Mesendoderm (in vitro differentiated cells): ENCODE results near the gene ZNF428. TPM values are rescaled to one million over a fixed set of nuclear protein-coding genes. Genes with fewer than 3 reads are reported as not detected.
A peak's percentile ranks its signal among the peaks of the same experiment; 100 is the strongest.

Experiments
- DNase-seq: peaks from one replicate; pipeline ENCODE4 v3.0.0; 2013
- H2AK5ac ChIP-seq: 2 replicates; pipeline ENCODE4 v1.6.1; 2013; ENCODE audit warnings: low read length, inconsistent platforms
- H2BK120ac ChIP-seq: 2 replicates; pipeline ENCODE4 v1.6.1; 2013; ENCODE audit warnings: low read depth, mild to moderate bottlenecking, low read length, moderate library complexity, mixed read lengths
- H2BK15ac ChIP-seq: replicated peaks from 2 replicates; pipeline ENCODE4 v1.6.1; 2013; ENCODE audit warnings: low read depth, mild to moderate bottlenecking, moderate library complexity
- H2BK5ac ChIP-seq: 2 replicates; pipeline ENCODE4 v1.6.1; 2013; ENCODE audit warnings: low read length, inconsistent platforms
- H3K18ac ChIP-seq: 2 replicates; pipeline ENCODE4 v1.6.1; 2013; ENCODE audit warnings: mild to moderate bottlenecking, low read length, mixed read lengths
- H3K23ac ChIP-seq: one replicate; pipeline ENCODE4 v1.6.1; 2013; ENCODE audit warnings: low read length
- H3K27ac ChIP-seq: 2 replicates; pipeline ENCODE4 v1.5.1; 2013; ENCODE audit warnings: low read depth, mild to moderate bottlenecking, inconsistent platforms, low read length, moderate library complexity
- H3K27me3 ChIP-seq: 2 replicates; pipeline ENCODE4 v1.6.1; 2013; ENCODE audit warnings: low read length, control low read depth, mild to moderate bottlenecking, inconsistent platforms; ENCODE audit not compliant: insufficient read depth, poor library complexity
- H3K36me3 ChIP-seq: 2 replicates; pipeline ENCODE4 v1.6.1; 2013; ENCODE audit warnings: low read length, inconsistent platforms; ENCODE audit not compliant: control insufficient read depth, insufficient read depth
- H3K4ac ChIP-seq: one replicate; pipeline ENCODE4 v1.6.1; 2013; ENCODE audit warnings: low read depth, mild to moderate bottlenecking, low read length, moderate library complexity
- H3K4me1 ChIP-seq: 2 replicates; pipeline ENCODE4 v1.6.1; 2013; ENCODE audit warnings: low read depth, low read length, inconsistent platforms; ENCODE audit not compliant: control insufficient read depth
- H3K4me2 ChIP-seq: 2 replicates; pipeline ENCODE4 v1.6.1; 2013; ENCODE audit warnings: low read length
- H3K4me3 ChIP-seq: 2 replicates; pipeline ENCODE4 v1.5.1; 2013; ENCODE audit warnings: mild to moderate bottlenecking, low read length
- H3K56ac ChIP-seq: one replicate; pipeline ENCODE4 v1.6.1; 2013; ENCODE audit warnings: low read length
- H3K79me1 ChIP-seq: 2 replicates; pipeline ENCODE4 v1.6.1; 2013; ENCODE audit warnings: low read length, inconsistent platforms
- H3K79me2 ChIP-seq: 2 replicates; pipeline ENCODE4 v1.6.1; 2013; ENCODE audit warnings: mild to moderate bottlenecking, low read length; ENCODE audit not compliant: control insufficient read depth, insufficient read depth
- H3K9ac ChIP-seq: 2 replicates; pipeline ENCODE4 v1.6.1; 2013; ENCODE audit warnings: low read length, inconsistent platforms
- H4K5ac ChIP-seq: one replicate; pipeline ENCODE4 v1.6.1; 2013; ENCODE audit warnings: low read length
- H4K8ac ChIP-seq: one replicate; pipeline ENCODE4 v1.6.1; 2013; ENCODE audit warnings: low read depth, mild to moderate bottlenecking, control low read depth, low read length, moderate library complexity
- WGBS: extraction: QIAGEN DNeasy Blood & Tissue Kit; methylation state at CpG from one replicate; pipeline ENCODE4 v1.1.7; 2013; ENCODE audit warnings: low lambda C conversion rate, missing lambda C conversion rate; ENCODE audit not compliant: insufficient coverage; ENCODE audit errors: extremely low coverage; 5-methylcytosine and 5-hydroxymethylcytosine counted together
- small RNA-seq: library from polyadenylated mRNA; stranded (forward); fragments of <200 nt; extraction: miRNeasy Mini kit (QIAGEN cat#:217004); gene quantifications from one replicate; pipeline ENCODE3, GENCODE V24; 2013; ENCODE audit not compliant: insufficient read depth

Gene ZNF428

DNA sequence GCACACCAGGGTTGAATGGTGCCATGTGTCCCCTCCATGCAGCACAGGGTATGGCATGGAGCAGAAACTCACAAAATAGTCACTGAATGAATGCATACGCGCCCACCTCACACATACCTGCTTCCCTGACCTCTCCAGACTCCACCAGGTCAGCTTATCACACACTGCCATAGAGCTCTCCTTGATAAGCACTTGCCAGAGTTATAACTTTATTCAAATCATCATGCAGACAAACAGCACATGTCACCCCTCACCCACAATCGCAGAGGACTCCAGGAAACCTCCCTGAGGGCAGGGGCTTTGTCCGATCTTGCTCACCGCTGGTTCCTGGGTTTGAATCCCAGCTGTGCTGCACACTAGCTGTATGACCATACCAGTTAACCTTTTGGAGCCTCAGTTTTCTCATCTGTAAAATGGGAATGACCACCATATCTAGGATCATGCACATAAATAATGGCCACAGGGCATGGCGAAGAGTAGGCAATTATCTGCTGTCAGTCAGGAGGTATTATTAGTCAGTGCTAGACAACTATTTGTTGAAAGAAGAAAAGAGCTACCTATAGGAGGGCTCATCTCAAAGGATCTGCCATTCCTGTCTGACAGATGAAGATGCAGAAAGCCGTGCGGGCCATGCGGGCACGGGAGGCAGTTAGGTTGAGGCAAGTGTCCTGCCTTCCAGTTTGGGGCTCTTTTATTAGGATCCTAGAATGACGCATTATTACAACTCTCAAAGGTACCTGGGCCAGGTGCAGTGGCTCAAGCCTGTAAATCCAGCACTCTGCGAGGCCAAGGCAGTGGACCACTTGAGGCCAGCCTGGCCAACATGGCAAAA is 58.1 kb downstream of the ZNF428 start:
- Histone ChIP-seq H3K18ac (no peak overlapping the region), H3K56ac (no peak overlapping the region), H3K4me3 (no peak overlapping the region), H2AK5ac (no peak overlapping the region), H2BK120ac (no peak overlapping the region), H2BK15ac (no peak overlapping the region), H3K9ac (no peak overlapping the region), H3K79me1 (no peaks in the 10 kb centered on the region), H3K23ac (no peak overlapping the region), H4K5ac (no peak overlapping the region), H3K79me2 (no peaks in the 10 kb centered on the region), H3K4ac (no peak overlapping the region), H2BK5ac (no peak overlapping the region), H3K4me2 (no peak overlapping the region), H3K36me3 (peaks cover 1% of the 10 kb centered on the region), H3K4me1 (no peaks in the 10 kb centered on the region), H3K27me3 (no peaks in the 10 kb centered on the region), H4K8ac (no peak overlapping the region), H3K27ac (no peak overlapping the region)
- no CpG with 5 or more reads among the region's 12 CpGs for WGBS
- DNase-seq: no peak

DNA sequence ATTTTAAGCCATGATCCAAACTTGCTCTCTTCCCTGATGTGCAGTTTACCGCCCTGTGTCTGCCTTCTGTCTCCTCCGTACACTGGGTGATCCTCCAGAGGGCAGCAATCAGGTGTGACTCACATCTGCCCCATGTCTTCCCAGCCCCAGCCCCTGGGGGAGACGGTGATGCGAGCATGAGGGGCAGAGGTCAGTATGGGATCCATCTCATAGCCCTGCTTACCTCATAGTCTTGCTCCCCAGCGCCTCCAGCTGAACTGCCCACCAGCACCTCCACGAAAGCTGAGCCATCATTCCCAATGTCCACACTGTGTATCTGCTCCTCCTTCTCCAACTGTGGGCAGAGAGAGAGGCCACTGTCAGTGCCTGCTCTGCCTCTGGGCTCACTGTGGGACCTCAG is 58.7 kb downstream of the ZNF428 start:
- Histone ChIP-seq H3K56ac (no peak overlapping the region), H4K8ac (no peak overlapping the region), H3K4me2 (no peak overlapping the region), H3K27me3 (no peaks in the 10 kb centered on the region), H3K79me2 (no peaks in the 10 kb centered on the region), H3K9ac (no peak overlapping the region), H3K36me3 (peaks cover 1% of the 10 kb centered on the region), H2AK5ac (no peak overlapping the region), H2BK15ac (no peak overlapping the region), H3K18ac (no peak overlapping the region), H4K5ac (no peak overlapping the region), H3K27ac (no peak overlapping the region), H3K4me1 (no peaks in the 10 kb centered on the region), H3K23ac (no peak overlapping the region), H3K4ac (no peak overlapping the region), H2BK120ac (no peak overlapping the region), H3K4me3 (no peak overlapping the region), H3K79me1 (no peaks in the 10 kb centered on the region), H2BK5ac (no peak overlapping the region)
- DNase-seq: peak; percentile 40
- WGBS: no CpG with 5 or more reads among the region's 6 CpGs

Small RNA genes lying within 50 kb of the gene (small RNA-seq; reads per million reads assigned to genes)
- gene RN7SL368P: not detected
